ENCODE results near the gene GP5. TPM values are rescaled to one million over a fixed set of nuclear protein-coding genes. Genes with fewer than 3 reads are reported as not detected.

GP5 gene
- total RNA-seq, 3 donors from 2014 or later (not counting 1 experiment from before 2014, with no cell fraction given) = 0.63 to 0.88 (median 0.80) TPM

- Histone ChIP-seq H3K27ac (ENCODE audit: low read length) (no peak overlapping the region), H3K36me3 (ENCODE audit: control insufficient read depth, insufficient read depth, low read length) (no peaks in the 10 kb centered on the region), H3K4me1 (ENCODE audit: control insufficient read depth, insufficient read depth, low read length) (no peaks in the 10 kb centered on the region), H3K9me3 (ENCODE audit: control insufficient read depth, insufficient read depth, low read length) (no peaks in the 10 kb centered on the region), H3K4me3 (ENCODE audit: low read length) (no peak overlapping the region), H3K27me3 (ENCODE audit: control insufficient read depth, insufficient read depth, low read length) (no peaks in the 10 kb centered on the region)
- intact Hi-C loops (cut with micrococcal nuclease) = no loop called here
- ATAC-seq (no peak), DNase-seq (no peak)
- TF ChIP-seq CTCF (IDR thresholded peaks at IDR 0.05) = no peak
- Mint-ChIP-seq H3K4me1 (no peaks in the 10 kb centered on the region), H3K27me3 (ENCODE audit: low read depth in 2 of 2) (peaks cover 0 to 7% of the 10 kb centered on the region in 2 donors), H3K27ac (no peak overlapping the region), H3K9me3 (no peaks in the 10 kb centered on the region), H3K36me3 (no peaks in the 10 kb centered on the region), H3K4me3 (no peak overlapping the region)
- 75% methylated on average over 2 of the region's 2 CpGs for WGBS (ENCODE audit: insufficient coverage)
These were observed 44.8 kb downstream of the GP5 start for GRCh38 chr3:194354315-194354714.

- Mint-ChIP-seq H3K27ac (no peak overlapping the region), H3K4me1 (no peaks in the 10 kb centered on the region), H3K4me3 (no peak overlapping the region), H3K36me3 (no peaks in the 10 kb centered on the region), H3K27me3 (ENCODE audit: low read depth in 2 of 2) (no peaks in the 10 kb centered on the region), H3K9me3 (no peaks in the 10 kb centered on the region)
- Histone ChIP-seq H3K27ac (ENCODE audit: low read length) (no peak overlapping the region), H3K27me3 (ENCODE audit: control insufficient read depth, insufficient read depth, low read length) (no peaks in the 10 kb centered on the region), H3K36me3 (ENCODE audit: control insufficient read depth, insufficient read depth, low read length) (no peaks in the 10 kb centered on the region), H3K9me3 (ENCODE audit: control insufficient read depth, insufficient read depth, low read length) (no peaks in the 10 kb centered on the region), H3K4me1 (ENCODE audit: control insufficient read depth, insufficient read depth, low read length) (no peaks in the 10 kb centered on the region), H3K4me3 (ENCODE audit: low read length) (no peak overlapping the region)
- TF ChIP-seq CTCF (IDR thresholded peaks at IDR 0.05) = no peak
- intact Hi-C loops (cut with micrococcal nuclease) = no loop called here
- DNase-seq (no peak), ATAC-seq (peak in 2 of 3 donors; percentile 13 to 28)
- WGBS (ENCODE audit: insufficient coverage) = 90% methylated on average over 10 of the region's 10 CpGs
These were observed 46.3 kb downstream of the GP5 start for GRCh38 chr3:194352667-194353246.

- no peak overlapping the region for H3K27ac Mint-ChIP-seq
- intact Hi-C loops (cut with micrococcal nuclease) = no loop called here
- no peak for TF ChIP-seq CTCF (IDR thresholded peaks at IDR 0.05)
- H3K9me3 Mint-ChIP-seq = no peaks in the 10 kb centered on the region
- Histone ChIP-seq H3K27ac (ENCODE audit: low read length) (no peak overlapping the region), H3K9me3 (ENCODE audit: control insufficient read depth, insufficient read depth, low read length) (no peaks in the 10 kb centered on the region), H3K4me3 (ENCODE audit: low read length) (no peak overlapping the region), H3K4me1 (ENCODE audit: control insufficient read depth, insufficient read depth, low read length) (no peaks in the 10 kb centered on the region), H3K27me3 (ENCODE audit: control insufficient read depth, insufficient read depth, low read length) (no peaks in the 10 kb centered on the region), H3K36me3 (ENCODE audit: control insufficient read depth, insufficient read depth, low read length) (no peaks in the 10 kb centered on the region)
- no peaks in the 10 kb centered on the region for H3K27me3 Mint-ChIP-seq (ENCODE audit: low read depth in 2 of 2)
- WGBS (ENCODE audit: insufficient coverage) = 90% methylated on average over 14 of the region's 14 CpGs
- DNase-seq = no peak
- peak in 1 of 3 donors; percentile 34 for ATAC-seq
- H3K36me3 Mint-ChIP-seq = no peaks in the 10 kb centered on the region
- H3K4me3 Mint-ChIP-seq = no peak overlapping the region
- no peaks in the 10 kb centered on the region for H3K4me1 Mint-ChIP-seq
These were observed 47.0 kb downstream of the GP5 start for GRCh38 chr3:194351952-194352536.

Data from natural killer cell (primary cell).